ENCODE results near the gene SCRG1. TPM values are rescaled to one million over a fixed set of nuclear protein-coding genes. Genes with fewer than 3 reads are reported as not detected.

Gene SCRG1
- total RNA-seq, 6 experiments from 2014 or later, result not detected

DNA sequence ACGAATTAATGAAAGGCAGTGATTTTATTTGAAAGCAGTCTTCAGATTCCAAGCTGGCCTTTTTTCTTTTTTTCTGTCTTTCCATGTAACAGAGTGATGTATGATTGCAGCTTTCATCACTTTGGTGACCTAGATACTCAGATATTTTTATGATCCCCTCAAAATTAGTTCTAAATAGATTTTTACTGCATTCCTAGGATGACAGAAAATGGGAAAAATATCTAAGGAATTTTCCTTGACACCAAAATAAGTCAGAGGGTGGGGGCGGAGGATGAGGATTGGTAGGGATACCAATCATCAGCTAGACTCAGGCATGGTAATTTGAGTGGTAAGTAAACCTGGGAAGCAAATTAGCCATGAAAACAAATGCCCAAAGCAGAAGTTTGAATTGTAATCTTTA lies 52.8 kb downstream of the SCRG1 start:
- peak overlapping the region; percentile 58 for H3K4me3 Mint-ChIP-seq
- H3K27me3 Mint-ChIP-seq (ENCODE audit: insufficient read depth), result peaks cover 16% of the 10 kb centered on the region
- peaks cover 20% of the 10 kb centered on the region for H3K4me1 Mint-ChIP-seq (ENCODE audit: low read depth)
- no peaks in the 10 kb centered on the region; the same call in 1 of the 2 replicates for H3K9me3 Mint-ChIP-seq
- H3K27ac Mint-ChIP-seq, result 0 out of 2 replicates have a peak overlapping the region, but pooled peaks have one; percentile 7
- TF ChIP-seq, protein P1, sequence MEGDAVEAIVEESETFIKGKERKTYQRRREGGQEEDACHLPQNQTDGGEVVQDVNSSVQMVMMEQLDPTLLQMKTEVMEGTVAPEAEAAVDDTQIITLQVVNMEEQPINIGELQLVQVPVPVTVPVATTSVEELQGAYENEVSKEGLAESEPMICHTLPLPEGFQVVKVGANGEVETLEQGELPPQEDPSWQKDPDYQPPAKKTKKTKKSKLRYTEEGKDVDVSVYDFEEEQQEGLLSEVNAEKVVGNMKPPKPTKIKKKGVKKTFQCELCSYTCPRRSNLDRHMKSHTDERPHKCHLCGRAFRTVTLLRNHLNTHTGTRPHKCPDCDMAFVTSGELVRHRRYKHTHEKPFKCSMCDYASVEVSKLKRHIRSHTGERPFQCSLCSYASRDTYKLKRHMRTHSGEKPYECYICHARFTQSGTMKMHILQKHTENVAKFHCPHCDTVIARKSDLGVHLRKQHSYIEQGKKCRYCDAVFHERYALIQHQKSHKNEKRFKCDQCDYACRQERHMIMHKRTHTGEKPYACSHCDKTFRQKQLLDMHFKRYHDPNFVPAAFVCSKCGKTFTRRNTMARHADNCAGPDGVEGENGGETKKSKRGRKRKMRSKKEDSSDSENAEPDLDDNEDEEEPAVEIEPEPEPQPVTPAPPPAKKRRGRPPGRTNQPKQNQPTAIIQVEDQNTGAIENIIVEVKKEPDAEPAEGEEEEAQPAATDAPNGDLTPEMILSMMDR (IDR thresholded peaks at IDR 0.05), result no peak
- peak; percentile 40 for DNase-seq
- 0 out of 2 replicates have a peak, but pooled peaks cover 4% of the 10 kb centered on the region for H3K36me3 Mint-ChIP-seq (ENCODE audit: low read depth)

DNA sequence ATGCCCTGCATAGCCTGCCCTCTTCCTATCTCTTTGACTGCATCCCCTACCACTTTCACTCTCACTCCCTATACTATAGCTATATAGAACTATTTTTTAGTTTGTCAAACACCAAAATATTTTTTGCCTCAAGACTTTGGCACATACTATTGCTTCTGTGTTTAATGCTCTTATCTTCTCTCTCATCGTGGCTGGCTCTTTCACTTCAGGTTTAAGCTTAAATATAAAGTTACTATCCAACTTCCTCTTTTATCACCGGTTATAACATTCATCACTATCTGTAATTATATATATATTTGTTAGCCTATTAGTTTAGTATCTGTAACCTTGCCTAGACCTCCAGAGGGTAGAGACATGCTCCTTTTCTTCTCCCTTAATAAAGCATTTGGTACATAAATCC lies 53.3 kb downstream of the SCRG1 start:
- 0 out of 2 replicates have a peak, but pooled peaks cover 2% of the 10 kb centered on the region for H3K36me3 Mint-ChIP-seq (ENCODE audit: low read depth)
- peaks cover 20% of the 10 kb centered on the region for H3K4me1 Mint-ChIP-seq (ENCODE audit: low read depth)
- peaks cover 12% of the 10 kb centered on the region for H3K27me3 Mint-ChIP-seq (ENCODE audit: insufficient read depth)
- H3K9me3 Mint-ChIP-seq, result no peaks in the 10 kb centered on the region; the same call in 1 of the 2 replicates
- peak overlapping the region; percentile 58 for H3K4me3 Mint-ChIP-seq
- no peak for DNase-seq
- no peak overlapping the region for H3K27ac Mint-ChIP-seq
- TF ChIP-seq, protein P1 (IDR thresholded peaks at IDR 0.05), result no peak

DNA sequence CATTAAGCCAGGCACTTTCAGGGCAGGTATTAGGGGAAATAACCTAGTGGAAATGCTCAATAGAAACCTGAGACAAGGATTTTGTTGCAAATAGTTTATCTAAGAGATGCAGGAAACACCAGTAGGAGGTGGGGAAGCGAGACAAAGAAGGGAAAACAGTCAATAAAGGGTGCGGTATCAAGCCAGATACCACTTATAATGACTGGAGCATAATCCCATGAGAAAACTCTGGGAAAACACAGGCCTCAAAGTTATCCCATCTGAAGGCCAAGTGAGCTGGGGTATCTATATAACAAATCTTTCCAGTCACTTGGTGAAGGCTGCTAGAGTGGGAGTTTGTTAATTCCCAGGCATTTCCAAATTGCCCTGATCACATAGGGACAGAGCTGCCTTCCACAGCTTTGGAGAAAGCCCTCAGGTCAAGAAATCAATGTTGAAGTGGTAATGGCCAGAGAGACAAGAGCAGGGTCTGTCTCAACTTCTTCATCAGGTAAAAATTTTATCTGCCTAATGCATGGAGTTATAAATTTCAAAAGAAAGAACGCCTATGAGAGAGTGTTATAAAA lies 55.0 kb downstream of the SCRG1 start:
- Mint-ChIP-seq H3K27ac (no peak overlapping the region), H3K4me1 (ENCODE audit: low read depth) (peaks cover 20% of the 10 kb centered on the region), H3K27me3 (ENCODE audit: insufficient read depth) (peaks cover 7% of the 10 kb centered on the region), H3K4me3 (no peak overlapping the region), H3K9me3 (no peaks in the 10 kb centered on the region; the same call in 1 of the 2 replicates), H3K36me3 (ENCODE audit: low read depth) (no peaks in the 10 kb centered on the region)
- no peak for DNase-seq
- TF ChIP-seq, protein P1 (IDR thresholded peaks at IDR 0.05), result no peak

DNA sequence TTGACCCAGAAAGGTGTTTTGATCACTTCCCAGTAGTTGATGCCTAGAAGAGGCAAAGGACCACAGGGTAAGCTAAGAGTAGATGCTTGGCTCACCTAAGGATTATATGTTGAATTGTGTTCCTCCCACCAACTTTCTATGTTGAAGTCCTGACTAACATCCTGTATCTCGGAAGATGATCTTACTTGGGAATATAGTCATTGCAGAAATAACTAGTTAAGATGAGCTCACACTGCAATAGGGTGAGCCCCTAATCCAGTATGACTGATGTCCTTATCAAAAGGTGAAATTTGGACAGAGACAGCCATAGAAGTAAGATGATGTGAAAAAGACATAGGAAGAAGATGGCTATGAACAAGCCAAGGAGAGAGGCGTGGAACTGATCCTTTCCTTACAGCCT lies 61.5 kb downstream of the SCRG1 start:
- Mint-ChIP-seq H3K27ac (no peak overlapping the region), H3K4me3 (no peak overlapping the region), H3K36me3 (ENCODE audit: low read depth) (peaks cover 16% of the 10 kb centered on the region), H3K27me3 (ENCODE audit: insufficient read depth) (peaks cover 7% of the 10 kb centered on the region), H3K9me3 (no peaks in the 10 kb centered on the region), H3K4me1 (ENCODE audit: low read depth) (peaks cover 34% of the 10 kb centered on the region)
- peak; percentile 10 for DNase-seq
- TF ChIP-seq, protein P1 (IDR thresholded peaks at IDR 0.05), result no peak

DNA sequence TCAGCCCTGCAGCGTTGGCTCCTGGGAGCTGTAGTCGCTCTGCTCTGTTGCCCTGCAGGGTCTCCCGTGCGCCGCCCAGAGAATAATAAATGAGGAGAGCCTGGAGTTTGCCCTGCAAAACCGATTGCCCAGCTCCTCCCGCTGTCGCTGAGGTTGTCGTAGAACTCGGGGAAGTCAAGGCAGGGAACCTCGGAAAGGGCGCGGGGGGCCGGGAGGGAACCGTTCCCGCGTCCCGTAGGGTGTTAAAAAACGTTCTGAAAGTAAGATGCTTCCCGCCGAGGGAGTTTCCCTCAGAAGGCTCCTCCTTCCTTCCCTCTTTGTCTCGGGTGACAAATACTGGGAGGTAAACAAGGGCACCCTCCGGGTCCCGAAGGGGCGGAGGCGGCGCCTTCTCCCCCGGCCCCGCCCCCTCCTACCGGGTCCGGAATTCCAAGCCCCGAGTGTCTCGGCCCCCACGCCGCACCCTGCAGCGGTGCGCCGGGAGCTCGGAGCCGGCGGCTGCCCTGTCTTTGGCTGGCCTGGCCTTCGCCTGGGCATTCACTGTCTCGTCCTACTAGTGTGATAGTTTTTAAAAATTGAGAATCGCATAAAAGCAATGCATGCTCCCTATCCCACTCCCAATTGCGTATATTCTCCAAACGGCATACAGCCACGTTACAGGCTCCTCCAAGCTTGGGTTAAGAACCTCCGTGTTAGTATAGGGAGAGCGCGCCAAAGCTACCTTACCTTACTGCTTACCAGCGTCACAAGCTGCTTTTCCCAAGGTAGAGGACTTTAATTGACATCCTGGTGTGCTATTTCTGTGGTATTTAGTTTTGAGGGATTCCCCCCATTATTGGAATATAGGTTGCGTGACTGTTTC lies 63.8 kb downstream of the SCRG1 start:
- peak overlapping the region; percentile 93 for H3K4me3 Mint-ChIP-seq
- TF ChIP-seq, protein P1 (IDR thresholded peaks at IDR 0.05), result no peak
- peaks cover 31% of the 10 kb centered on the region for H3K36me3 Mint-ChIP-seq (ENCODE audit: low read depth)
- peak overlapping the region; percentile 100 for H3K27ac Mint-ChIP-seq
- peaks cover 51% of the 10 kb centered on the region for H3K4me1 Mint-ChIP-seq (ENCODE audit: low read depth)
- H3K9me3 Mint-ChIP-seq, result no peaks in the 10 kb centered on the region
- peaks cover 4% of the 10 kb centered on the region for H3K27me3 Mint-ChIP-seq (ENCODE audit: insufficient read depth)
- DNase-seq, result peak; percentile 66

Other genes starting within 250 kb of the SCRG1 start
- 10 to 100 TPM; 10.9 to 24.3 (median 23.0) TPM for gene GALNT7, start 230.3 kb downstream of the SCRG1 start, total RNA-seq (2021; fragmentation: NEBNext Ultra II Directional; extraction: Animal tissue kit (Norgen Biotek cat#: 25700))
- gene HMGB2, start 64.8 kb downstream of the SCRG1 start, total RNA-seq (2021; fragmentation: NEBNext Ultra II Directional; extraction: Animal tissue kit (Norgen Biotek cat#: 25700)), result 100 to 1,000 TPM in 4 of 6 experiments, 10 to 100 TPM in 2; 53.0 to 130 (median 117) TPM
- 10 to 100 TPM in 5 of 6 experiments, 1 to 10 TPM in 1; 9.3 to 17.0 (median 14.2) TPM for gene SAP30, start 28.2 kb downstream of the SCRG1 start, total RNA-seq (2021; fragmentation: NEBNext Ultra II Directional; extraction: Animal tissue kit (Norgen Biotek cat#: 25700))
- 1 to 10 TPM in 2 of 6 experiments, under 1 TPM in 4; 0.35 to 3.7 (median 0.51) TPM for gene HAND2, start 131.1 kb upstream of the SCRG1 start, total RNA-seq (2021; fragmentation: NEBNext Ultra II Directional; extraction: Animal tissue kit (Norgen Biotek cat#: 25700))